ENCODE data around the gene PRDM10.

- TF ChIP-seq EP300 (IDR thresholded peaks at IDR 0.05) (no peak), CTCF (IDR thresholded peaks at IDR 0.05) (no peak), POLR2A (IDR thresholded peaks at IDR 0.05) (no peak)
Observed at GRCh38 chr11:129930743-129931142, 71.9 kb downstream of the PRDM10 start.

Data from gastroesophageal sphincter (tissue), 3 donors.